ENCODE data around the gene ITGAL. TPM values are rescaled to one million over a fixed set of nuclear protein-coding genes. Genes with fewer than 3 reads are reported as not detected.
A peak's percentile ranks its signal among the peaks of the same experiment; 100 is the strongest.

Gene ITGAL
- total RNA-seq, 2 donors from 2014 or later, result 2.0 to 2.6 TPM

DNA sequence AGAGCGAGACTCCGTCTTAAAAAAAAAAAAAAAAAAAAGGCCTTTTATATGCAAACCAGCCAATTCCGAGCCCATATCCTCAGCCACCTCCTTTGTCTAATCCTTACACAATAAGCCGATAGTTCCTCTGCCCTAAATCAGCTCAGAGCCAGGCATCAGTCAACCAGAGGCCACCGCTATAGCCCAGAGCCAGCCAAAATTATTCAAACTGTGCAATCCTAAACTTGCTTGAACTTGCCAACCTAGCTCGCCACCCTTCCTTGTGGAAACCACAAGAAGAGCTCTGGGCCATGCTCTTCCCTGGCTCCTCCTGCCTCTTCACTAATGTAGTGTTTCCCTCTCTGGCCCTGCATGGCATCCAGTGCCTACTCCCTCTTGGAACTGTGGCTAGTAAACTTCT, 17.7 kb downstream of the ITGAL start:
- Histone ChIP-seq H3K27me3 (no peaks in the 10 kb centered on the region), H3K4me1 (no peaks in the 10 kb centered on the region), H3K36me3 (no peaks in the 10 kb centered on the region), H3K27ac (no peak overlapping the region), H3K9me3 (no peaks in the 10 kb centered on the region), H3K4me3 (no peak overlapping the region)
- DNase-seq (ENCODE audit: low spot score), result no peak
- TF ChIP-seq, protein P1, sequence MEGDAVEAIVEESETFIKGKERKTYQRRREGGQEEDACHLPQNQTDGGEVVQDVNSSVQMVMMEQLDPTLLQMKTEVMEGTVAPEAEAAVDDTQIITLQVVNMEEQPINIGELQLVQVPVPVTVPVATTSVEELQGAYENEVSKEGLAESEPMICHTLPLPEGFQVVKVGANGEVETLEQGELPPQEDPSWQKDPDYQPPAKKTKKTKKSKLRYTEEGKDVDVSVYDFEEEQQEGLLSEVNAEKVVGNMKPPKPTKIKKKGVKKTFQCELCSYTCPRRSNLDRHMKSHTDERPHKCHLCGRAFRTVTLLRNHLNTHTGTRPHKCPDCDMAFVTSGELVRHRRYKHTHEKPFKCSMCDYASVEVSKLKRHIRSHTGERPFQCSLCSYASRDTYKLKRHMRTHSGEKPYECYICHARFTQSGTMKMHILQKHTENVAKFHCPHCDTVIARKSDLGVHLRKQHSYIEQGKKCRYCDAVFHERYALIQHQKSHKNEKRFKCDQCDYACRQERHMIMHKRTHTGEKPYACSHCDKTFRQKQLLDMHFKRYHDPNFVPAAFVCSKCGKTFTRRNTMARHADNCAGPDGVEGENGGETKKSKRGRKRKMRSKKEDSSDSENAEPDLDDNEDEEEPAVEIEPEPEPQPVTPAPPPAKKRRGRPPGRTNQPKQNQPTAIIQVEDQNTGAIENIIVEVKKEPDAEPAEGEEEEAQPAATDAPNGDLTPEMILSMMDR (IDR thresholded peaks at IDR 0.05), result no peak

DNA sequence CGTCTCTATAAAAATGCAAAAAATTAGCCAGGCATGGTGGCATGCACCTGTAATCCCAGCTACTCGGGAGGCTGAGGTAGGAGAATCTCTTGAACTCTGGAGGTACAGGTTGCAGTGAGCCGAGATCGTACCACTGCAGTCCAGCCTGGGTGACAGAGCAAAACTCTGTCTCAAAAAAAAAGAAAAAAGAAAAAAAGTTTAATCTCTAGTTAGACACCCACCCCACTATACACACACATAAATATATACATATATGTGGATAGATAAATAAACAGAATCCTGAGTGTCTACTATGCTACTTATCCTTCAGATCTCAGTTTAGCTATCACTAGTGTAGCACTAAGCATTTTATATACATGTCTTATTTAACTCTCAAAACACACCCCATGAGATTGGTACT, 18.7 kb downstream of the ITGAL start:
- TF ChIP-seq, protein P1 (IDR thresholded peaks at IDR 0.05), result no peak
- Histone ChIP-seq H3K27me3 (no peaks in the 10 kb centered on the region), H3K4me3 (no peak overlapping the region), H3K27ac (no peak overlapping the region), H3K4me1 (no peaks in the 10 kb centered on the region), H3K36me3 (no peaks in the 10 kb centered on the region), H3K9me3 (no peaks in the 10 kb centered on the region)
- no peak for DNase-seq (ENCODE audit: low spot score)

DNA sequence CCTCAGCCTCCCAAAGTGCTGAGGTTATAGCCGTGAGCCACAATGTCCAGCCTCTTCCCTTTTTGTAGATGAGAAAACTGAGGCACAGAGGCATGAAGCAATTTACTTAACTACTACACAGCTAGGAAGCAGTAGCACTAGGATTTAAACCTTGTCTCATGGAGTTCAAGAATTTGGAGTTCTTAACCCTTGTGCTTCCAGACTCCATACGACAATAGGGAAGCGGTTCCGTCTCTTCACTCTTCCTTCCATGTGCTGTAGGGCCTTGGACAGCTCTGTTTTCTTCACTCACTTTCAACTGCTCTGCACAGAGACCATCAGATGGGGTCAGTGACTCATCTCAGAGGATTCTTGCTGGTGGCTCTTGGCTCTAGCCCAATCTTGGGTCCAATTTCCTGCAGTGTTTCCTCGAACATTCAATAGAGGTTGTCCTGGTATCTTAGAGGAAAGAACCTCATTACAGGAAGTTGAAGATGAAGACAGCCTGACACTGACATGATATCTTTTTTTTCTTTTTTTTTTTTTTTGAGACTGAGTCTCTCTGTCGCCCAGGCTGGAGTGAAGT, 19.3 kb downstream of the ITGAL start:
- Histone ChIP-seq H3K27ac (no peak overlapping the region), H3K4me3 (no peak overlapping the region), H3K4me1 (no peaks in the 10 kb centered on the region), H3K36me3 (no peaks in the 10 kb centered on the region), H3K9me3 (no peaks in the 10 kb centered on the region), H3K27me3 (no peaks in the 10 kb centered on the region)
- no peak for DNase-seq (ENCODE audit: low spot score)
- TF ChIP-seq, protein P1 (IDR thresholded peaks at IDR 0.05), result no peak

DNA sequence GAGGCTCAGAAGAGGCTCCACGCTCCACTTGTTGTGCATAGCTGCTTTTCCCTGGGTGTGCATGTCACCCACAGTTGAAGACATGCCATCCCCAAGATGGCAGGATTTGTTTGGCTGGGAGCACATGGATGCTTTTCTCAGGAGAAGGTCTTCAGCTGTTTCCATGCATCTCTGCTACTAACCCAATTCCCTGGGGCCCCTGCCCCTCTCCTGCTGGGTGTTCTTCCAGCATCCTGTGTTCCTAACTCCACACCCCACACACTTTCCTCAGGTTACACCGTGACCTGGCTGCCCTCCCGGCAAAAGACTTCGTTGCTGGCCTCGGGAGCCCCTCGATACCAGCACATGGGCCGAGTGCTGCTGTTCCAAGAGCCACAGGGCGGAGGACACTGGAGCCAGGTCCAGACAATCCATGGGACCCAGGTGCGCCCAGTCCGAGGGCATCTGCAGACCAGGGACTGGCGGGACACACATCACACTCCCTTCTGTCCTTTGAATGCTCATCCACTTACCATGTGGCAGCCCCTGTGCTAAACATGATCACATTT, 21.5 kb downstream of the ITGAL start:
- Histone ChIP-seq H3K27ac (no peak overlapping the region), H3K9me3 (no peaks in the 10 kb centered on the region), H3K4me1 (no peaks in the 10 kb centered on the region), H3K27me3 (no peaks in the 10 kb centered on the region), H3K4me3 (no peak overlapping the region), H3K36me3 (no peaks in the 10 kb centered on the region)
- DNase-seq (ENCODE audit: low spot score), result no peak
- TF ChIP-seq, protein P1 (IDR thresholded peaks at IDR 0.05), result no peak

DNA sequence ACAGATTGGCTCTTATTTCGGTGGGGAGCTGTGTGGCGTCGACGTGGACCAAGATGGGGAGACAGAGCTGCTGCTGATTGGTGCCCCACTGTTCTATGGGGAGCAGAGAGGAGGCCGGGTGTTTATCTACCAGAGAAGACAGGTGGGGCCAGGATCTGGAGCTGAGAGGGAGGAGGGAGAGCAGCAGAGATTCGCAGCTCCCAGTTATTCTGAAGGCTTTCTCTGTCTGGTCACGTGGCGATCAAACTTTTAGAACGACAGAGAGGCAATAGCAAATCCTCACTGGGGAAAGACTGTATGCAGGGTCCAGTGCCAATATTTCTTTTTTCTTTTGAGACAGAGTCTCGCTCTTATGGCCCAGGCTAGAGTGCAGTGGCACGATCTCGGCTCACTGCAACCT, 22.2 kb downstream of the ITGAL start:
- Histone ChIP-seq H3K4me1 (no peaks in the 10 kb centered on the region), H3K27ac (no peak overlapping the region), H3K27me3 (no peaks in the 10 kb centered on the region), H3K36me3 (no peaks in the 10 kb centered on the region), H3K9me3 (no peaks in the 10 kb centered on the region), H3K4me3 (no peak overlapping the region)
- DNase-seq (ENCODE audit: low spot score), result no peak
- TF ChIP-seq, protein P1 (IDR thresholded peaks at IDR 0.05), result no peak

DNA sequence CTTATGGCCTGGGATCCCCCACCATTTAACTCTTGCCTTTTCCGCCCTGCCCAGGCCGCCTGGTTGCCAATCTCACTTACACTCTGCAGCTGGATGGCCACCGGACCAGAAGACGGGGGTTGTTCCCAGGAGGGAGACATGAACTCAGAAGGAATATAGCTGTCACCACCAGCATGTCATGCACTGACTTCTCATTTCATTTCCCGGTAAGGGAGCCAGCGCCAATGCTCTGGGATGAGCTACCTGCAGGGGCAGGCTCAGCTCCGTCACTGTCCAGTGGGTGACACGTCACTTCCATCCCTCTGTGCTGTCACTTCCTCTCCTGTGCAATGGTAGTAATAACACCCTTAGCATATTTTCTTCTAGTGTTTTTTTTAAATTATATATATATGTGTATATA, 26.7 kb downstream of the ITGAL start:
- Histone ChIP-seq H3K4me3 (peak overlapping the region in 1 of 2 donors; percentile 36), H3K36me3 (no peaks in the 10 kb centered on the region), H3K4me1 (no peaks in the 10 kb centered on the region), H3K27ac (no peak overlapping the region), H3K9me3 (no peaks in the 10 kb centered on the region), H3K27me3 (no peaks in the 10 kb centered on the region)
- DNase-seq (ENCODE audit: low spot score), result no peak
- TF ChIP-seq, protein P1 (IDR thresholded peaks at IDR 0.05), result no peak
